Measurements from ENCODE around the gene CCDC9.

The CCDC9 gene

GRCh38 chr19:47255879-47256692, at the start of gene CCDC9:
TSS of gene CCDC9 (plus strand) at chr19:47256525. CDS start at chr19:47258401, 1,876 bp downstream.
- DNase-seq (ENCODE audit: low read depth), result peak; percentile 97

- no peak for DNase-seq (ENCODE audit: low read depth)
These were observed 46.8 kb upstream of the CCDC9 start for GRCh38 chr19:47209319-47210179.

- no peak for DNase-seq (ENCODE audit: low read depth)
These were observed 46.2 kb upstream of the CCDC9 start for GRCh38 chr19:47210180-47210490.

- peak; percentile 63 for DNase-seq (ENCODE audit: low read depth)
These were observed 45.5 kb upstream of the CCDC9 start for GRCh38 chr19:47210689-47211316.

- no peak for DNase-seq (ENCODE audit: low read depth)
These were observed 40.7 kb upstream of the CCDC9 start for GRCh38 chr19:47215581-47215980.

- DNase-seq (ENCODE audit: low read depth), result no peak
These were observed 35.1 kb upstream of the CCDC9 start for GRCh38 chr19:47221080-47221841.

- no peak for DNase-seq (ENCODE audit: low read depth)
These were observed 34.4 kb upstream of the CCDC9 start for GRCh38 chr19:47221890-47222289.

- peak; percentile 82 for DNase-seq (ENCODE audit: low read depth)
These were observed 30.4 kb upstream of the CCDC9 start for GRCh38 chr19:47225746-47226425.

GRCh38 chr19:47226426-47227351, 29.6 kb upstream of the CCDC9 start:
- no peak for DNase-seq (ENCODE audit: low read depth)

- DNase-seq (ENCODE audit: low read depth), result no peak
These were observed 28.8 kb upstream of the CCDC9 start for GRCh38 chr19:47227352-47228167.

GRCh38 chr19:47228168-47228936, 28.0 kb upstream of the CCDC9 start:
- DNase-seq (ENCODE audit: low read depth), result no peak

- no peak for DNase-seq (ENCODE audit: low read depth)
These were observed 27.2 kb upstream of the CCDC9 start for GRCh38 chr19:47228937-47229675.

GRCh38 chr19:47229676-47230053, 26.7 kb upstream of the CCDC9 start:
- no peak for DNase-seq (ENCODE audit: low read depth)

GRCh38 chr19:47230054-47230920, 26.0 kb upstream of the CCDC9 start:
- DNase-seq (ENCODE audit: low read depth), result peak; percentile 75

GRCh38 chr19:47230921-47231214, 25.5 kb upstream of the CCDC9 start, which contains the start of gene BBC3:
TSS of gene BBC3 (minus strand) at chr19:47231199. CDS start at chr19:47228431, 2,768 bp downstream.
- DNase-seq (ENCODE audit: low read depth), result no peak

- peak; percentile 86 for DNase-seq (ENCODE audit: low read depth)
These were observed 24.9 kb upstream of the CCDC9 start for GRCh38 chr19:47231215-47232054.

All from activated T-cell treated with anti-CD3 and anti-CD28 coated beads for 48 hours (primary cell).